Endothelial cell (in vitro differentiated cells): ENCODE results near the gene GLO1. TPM values are rescaled to one million over a fixed set of nuclear protein-coding genes. Genes with fewer than 3 reads are reported as not detected.
"Not testable (repeated sequence)": the region's sequence is repeated elsewhere in the genome, so short reads cannot be mapped to it uniquely, and the experiment has no call there.

Experiments used
- DNase-seq: peaks from one replicate; pipeline ENCODE4 v3.0.0; 2021; ENCODE audit warnings: low spot score
- H3K27ac Mint-ChIP-seq: one replicate; pipeline ENCODE4 v1.8.0; 2021; ENCODE audit warnings: mixed read lengths, inconsistent platforms; ENCODE audit not compliant: unreplicated experiment
- H3K27me3 Mint-ChIP-seq: one replicate; pipeline ENCODE4 v1.8.0; 2021; ENCODE audit warnings: mild to moderate bottlenecking, moderate library complexity, mixed read lengths, inconsistent platforms; ENCODE audit not compliant: unreplicated experiment
- H3K36me3 Mint-ChIP-seq: one replicate; pipeline ENCODE4 v1.8.0; 2021; ENCODE audit warnings: mild to moderate bottlenecking, low read depth, mixed read lengths, inconsistent platforms; ENCODE audit not compliant: unreplicated experiment
- H3K4me1 Mint-ChIP-seq: one replicate; pipeline ENCODE4 v1.8.0; 2021; ENCODE audit warnings: mild to moderate bottlenecking, mixed read lengths, inconsistent platforms; ENCODE audit not compliant: unreplicated experiment
- H3K4me3 Mint-ChIP-seq: one replicate; pipeline ENCODE4 v1.8.0; 2021; ENCODE audit warnings: mild to moderate bottlenecking, mixed read lengths, inconsistent platforms; ENCODE audit not compliant: unreplicated experiment
- H3K9me3 Mint-ChIP-seq: one replicate; pipeline ENCODE4 v1.8.0; 2021; ENCODE audit warnings: mixed read lengths, inconsistent platforms; ENCODE audit not compliant: unreplicated experiment
- total RNA-seq: library from RNA; stranded (reverse); fragmentation: NEBNext Ultra II Directional; extraction: Animal tissue kit (Norgen Biotek cat#: 25700); gene quantifications from one replicate; pipeline ENCODE4 v1.2.1, GENCODE V29; 2021; ENCODE audit not compliant: unreplicated experiment
- TF ChIP-seq, protein P1 (sequence below): fragments of 200-600 bp; sonication (generic); IDR thresholded peaks from one replicate; pipeline ENCODE4 v1.5.0; 2021; ENCODE audit warnings: antibody characterized with exemption; ENCODE audit not compliant: unreplicated experiment

GLO1 gene
- total RNA-seq, 1 donor from 2014 or later, result 83.6 TPM

DNA sequence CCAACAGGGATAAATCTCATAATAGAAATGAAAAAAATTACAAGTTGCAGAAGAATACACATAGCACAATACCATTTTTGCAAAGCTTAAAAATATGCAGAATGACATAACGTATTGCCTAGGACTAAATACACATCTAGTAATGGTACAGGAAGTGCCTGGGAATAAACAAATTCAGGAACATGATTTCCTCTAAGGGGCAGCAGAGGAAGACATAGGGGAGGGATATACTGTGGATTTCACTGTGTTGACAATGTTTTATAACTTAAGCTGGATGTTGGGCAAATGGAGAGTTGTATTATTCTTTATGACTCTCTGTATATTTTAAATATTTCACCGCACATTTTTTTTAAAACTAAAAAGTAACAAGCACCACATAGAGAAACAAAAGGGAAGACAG is 5.6 kb upstream of the GLO1 start:
- Mint-ChIP-seq H3K9me3 (peaks cover 5% of the 10 kb centered on the region), H3K36me3 (peaks cover 4% of the 10 kb centered on the region), H3K27ac (no peak overlapping the region), H3K4me1 (no peaks in the 10 kb centered on the region), H3K27me3 (no peaks in the 10 kb centered on the region), H3K4me3 (no peak overlapping the region)
- TF ChIP-seq, protein P1, sequence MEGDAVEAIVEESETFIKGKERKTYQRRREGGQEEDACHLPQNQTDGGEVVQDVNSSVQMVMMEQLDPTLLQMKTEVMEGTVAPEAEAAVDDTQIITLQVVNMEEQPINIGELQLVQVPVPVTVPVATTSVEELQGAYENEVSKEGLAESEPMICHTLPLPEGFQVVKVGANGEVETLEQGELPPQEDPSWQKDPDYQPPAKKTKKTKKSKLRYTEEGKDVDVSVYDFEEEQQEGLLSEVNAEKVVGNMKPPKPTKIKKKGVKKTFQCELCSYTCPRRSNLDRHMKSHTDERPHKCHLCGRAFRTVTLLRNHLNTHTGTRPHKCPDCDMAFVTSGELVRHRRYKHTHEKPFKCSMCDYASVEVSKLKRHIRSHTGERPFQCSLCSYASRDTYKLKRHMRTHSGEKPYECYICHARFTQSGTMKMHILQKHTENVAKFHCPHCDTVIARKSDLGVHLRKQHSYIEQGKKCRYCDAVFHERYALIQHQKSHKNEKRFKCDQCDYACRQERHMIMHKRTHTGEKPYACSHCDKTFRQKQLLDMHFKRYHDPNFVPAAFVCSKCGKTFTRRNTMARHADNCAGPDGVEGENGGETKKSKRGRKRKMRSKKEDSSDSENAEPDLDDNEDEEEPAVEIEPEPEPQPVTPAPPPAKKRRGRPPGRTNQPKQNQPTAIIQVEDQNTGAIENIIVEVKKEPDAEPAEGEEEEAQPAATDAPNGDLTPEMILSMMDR, result no peak
- no peak for DNase-seq

DNA sequence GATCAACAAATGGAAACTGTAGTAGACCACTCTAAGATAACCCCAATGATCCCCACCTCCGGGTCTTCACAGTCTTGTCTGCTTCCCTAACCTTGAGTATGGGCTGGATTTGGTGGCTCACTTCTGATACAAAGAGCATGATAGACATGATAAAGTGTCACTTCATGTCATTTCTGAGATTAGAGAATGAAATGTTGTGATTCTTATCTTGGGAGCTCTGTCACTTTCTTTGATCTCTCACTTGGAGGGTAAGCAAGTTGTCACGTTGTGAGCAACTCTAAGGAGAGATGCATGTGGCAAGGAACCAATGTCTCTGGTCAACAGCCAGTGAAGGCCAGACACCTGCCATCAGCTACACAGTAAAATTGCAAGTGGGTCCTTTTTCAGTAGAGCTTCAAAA is 3.0 kb upstream of the GLO1 start:
- peaks cover 5% of the 10 kb centered on the region for H3K9me3 Mint-ChIP-seq
- H3K4me1 Mint-ChIP-seq, result no peaks in the 10 kb centered on the region
- no peaks in the 10 kb centered on the region for H3K27me3 Mint-ChIP-seq
- no peak for DNase-seq
- peaks cover 11% of the 10 kb centered on the region for H3K36me3 Mint-ChIP-seq
- H3K27ac Mint-ChIP-seq, result no peak overlapping the region
- TF ChIP-seq, protein P1, result no peak
- no peak overlapping the region for H3K4me3 Mint-ChIP-seq

DNA sequence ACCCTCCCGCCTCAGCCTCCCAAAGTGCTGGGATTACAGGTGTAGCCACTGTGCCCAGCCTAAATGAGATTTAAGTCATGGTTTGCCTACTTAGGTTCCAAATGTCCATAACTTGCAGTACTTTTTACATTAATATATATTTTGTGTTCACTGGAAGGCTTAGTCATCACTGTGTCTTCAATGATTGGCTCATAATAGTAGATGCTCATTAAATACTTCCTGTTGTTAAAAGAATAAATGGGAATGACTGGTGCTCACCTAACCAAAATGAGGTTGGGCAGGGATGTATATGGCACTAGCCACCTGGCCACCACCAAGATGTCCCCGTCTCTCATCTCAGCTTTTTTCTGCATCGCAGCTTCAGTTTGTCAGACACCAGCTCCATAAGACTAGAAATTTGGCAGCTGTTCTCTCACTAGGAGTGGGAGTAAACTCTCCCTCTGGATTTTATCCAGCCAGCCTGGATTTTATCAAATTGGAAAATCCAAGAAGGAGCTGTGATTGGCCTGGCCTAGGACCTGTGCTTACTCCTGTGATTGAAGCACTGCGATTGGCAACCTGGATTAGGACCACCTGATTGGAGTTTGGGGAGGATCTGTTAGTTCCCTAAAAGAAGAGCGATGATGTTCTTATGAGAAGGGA is 1.1 kb upstream of the GLO1 start:
- Mint-ChIP-seq H3K36me3 (peaks cover 16% of the 10 kb centered on the region), H3K27ac (no peak overlapping the region), H3K4me3 (no peak overlapping the region), H3K27me3 (no peaks in the 10 kb centered on the region), H3K9me3 (peaks cover 6% of the 10 kb centered on the region), H3K4me1 (no peaks in the 10 kb centered on the region)
- no peak for DNase-seq
- TF ChIP-seq, protein P1, result no peak

DNA sequence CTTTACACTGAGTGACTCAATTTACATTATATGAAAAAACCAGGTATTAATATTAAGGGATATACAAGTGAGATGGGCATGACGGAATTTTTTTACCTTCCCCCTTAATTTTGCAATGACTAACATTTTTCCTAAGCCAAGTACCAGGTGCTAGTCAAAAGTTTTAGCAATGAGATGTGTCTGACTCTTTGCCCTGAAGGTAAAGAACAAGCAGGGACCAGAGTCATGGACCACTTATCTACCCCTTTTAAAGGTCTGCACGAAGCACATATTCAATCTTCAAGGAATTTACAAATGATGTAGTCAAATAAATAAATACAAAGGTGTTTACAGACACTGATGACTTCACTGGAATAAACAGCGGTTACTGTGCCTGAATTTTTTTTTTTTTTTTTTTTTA is 1.4 kb downstream of the GLO1 start:
- Mint-ChIP-seq H3K9me3 (peaks cover 6% of the 10 kb centered on the region), H3K27ac (no peak overlapping the region)

DNA sequence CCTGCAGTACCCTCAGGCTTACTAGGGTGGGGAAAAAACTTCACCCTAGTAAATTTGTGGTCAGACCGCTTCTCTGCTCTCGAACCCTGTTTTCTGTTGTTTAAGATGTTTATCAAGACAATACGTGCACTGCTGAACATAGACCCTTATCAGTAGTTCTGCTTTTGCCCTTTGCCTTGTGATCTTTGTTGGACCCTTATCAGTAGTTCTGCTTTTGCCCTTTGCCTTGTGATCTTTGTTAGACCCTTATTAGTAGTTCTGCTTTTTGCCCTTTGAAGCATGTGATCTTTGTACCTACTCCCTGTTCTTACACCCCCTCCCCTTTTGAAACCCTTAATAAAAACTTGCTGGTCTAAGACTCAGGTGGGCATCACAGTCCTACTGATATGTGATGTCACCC is 3.2 kb downstream of the GLO1 start:
- Mint-ChIP-seq H3K4me1 (peaks cover 18% of the 10 kb centered on the region), H3K4me3 (peak overlapping the region; percentile 78), H3K36me3 (peaks cover 16% of the 10 kb centered on the region)
- H3K27ac Mint-ChIP-seq, DNase-seq, H3K9me3 Mint-ChIP-seq, H3K27me3 Mint-ChIP-seq: not testable (repeated sequence)

More for the DNA sequence above, 1.4 kb downstream of the GLO1 start:
- Mint-ChIP-seq H3K27me3 (no peaks in the 10 kb centered on the region), H3K36me3 (peaks cover 16% of the 10 kb centered on the region), H3K4me1 (peaks cover 8% of the 10 kb centered on the region), H3K4me3 (peak overlapping the region; percentile 32)
- TF ChIP-seq, protein P1, result no peak
- no peak for DNase-seq
